Measurements from ENCODE around the gene TMEM150B.

TMEM150B gene

DNA sequence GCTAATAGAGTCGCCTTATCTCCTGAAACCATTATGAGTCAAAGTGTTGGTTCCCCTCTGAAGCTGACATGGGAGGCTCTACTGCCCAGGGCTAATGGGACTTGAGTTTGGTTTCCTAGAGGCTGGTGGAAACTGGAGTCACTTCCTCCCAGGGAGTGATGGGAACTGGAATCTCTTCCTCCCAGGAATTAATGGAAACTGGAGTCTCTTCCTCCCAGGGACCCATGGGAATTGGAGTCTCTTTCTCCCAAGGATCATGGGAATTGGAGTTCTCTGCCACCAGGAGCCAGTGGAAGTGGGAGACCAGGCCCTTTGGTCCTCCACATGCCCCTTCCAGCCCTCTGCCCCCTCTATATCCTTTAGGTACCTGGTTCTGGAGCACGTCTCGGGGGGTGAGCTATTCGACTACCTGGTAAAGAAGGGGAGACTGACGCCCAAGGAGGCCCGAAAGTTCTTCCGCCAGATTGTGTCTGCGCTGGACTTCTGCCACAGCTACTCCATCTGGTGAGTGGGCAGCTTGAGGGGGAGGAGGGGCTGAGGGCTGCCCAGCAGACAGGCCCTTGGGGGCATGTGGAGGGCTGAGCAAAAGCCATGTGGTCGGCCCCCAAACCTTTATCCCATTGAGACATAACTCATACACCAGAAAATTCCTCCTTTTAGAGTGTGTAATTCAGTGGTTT, 35.9 kb downstream of the TMEM150B start:
- H3K23ac ChIP-seq (ENCODE audit: low read length in 2 of 2), result no peak overlapping the region
- H2BK5ac ChIP-seq (ENCODE audit: low read depth, low read length, poor library complexity, severe bottlenecking), result no peak overlapping the region
- no peaks in the 10 kb centered on the region for H3K27me3 ChIP-seq (ENCODE audit: control insufficient read depth in 1 of 2, insufficient read depth in 1 of 2, low read length in 2 of 2)
- no peak overlapping the region for H3K9ac ChIP-seq (ENCODE audit: low read length)
- H3K14ac ChIP-seq (ENCODE audit: low read length in 2 of 2), result no peak overlapping the region
- H2AFZ ChIP-seq (ENCODE audit: low read depth, low read length), result no peak overlapping the region
- peaks cover 15% of the 10 kb centered on the region for H3K4me1 ChIP-seq (ENCODE audit: control insufficient read depth, insufficient read depth, low read depth, low read length)
- H3K36me3 ChIP-seq (ENCODE audit: control insufficient read depth in 1 of 2, insufficient read depth in 2 of 2, low read depth in 1 of 2, low read length in 2 of 2), result peaks cover 0 to 33% of the 10 kb centered on the region in 2 experiments
- H3K4me2 ChIP-seq (ENCODE audit: low read length, poor library complexity, severe bottlenecking), result no peak overlapping the region
- H2BK12ac ChIP-seq (ENCODE audit: low read length in 2 of 2), result no peak overlapping the region
- WGBS, result 98% methylated on average over 7 of the region's 9 CpGs
- no peak overlapping the region for H3K4me3 ChIP-seq (ENCODE audit: insufficient read depth in 1 of 2, low read depth in 1 of 2, low read length in 2 of 2)
- no peak overlapping the region for H3K4ac ChIP-seq (ENCODE audit: low read depth in 1 of 2, low read length in 2 of 2)
- H2BK15ac ChIP-seq (ENCODE audit: low read depth, poor library complexity, severe bottlenecking), result no peak overlapping the region
- H3K79me1 ChIP-seq (replicated peaks; ENCODE audit: low read length, poor library complexity, severe bottlenecking), result peaks cover 11% of the 10 kb centered on the region
- H2BK120ac ChIP-seq (ENCODE audit: low read depth, low read length), result no peak overlapping the region
- no peak for DNase-seq
- no peak overlapping the region for H3K18ac ChIP-seq (ENCODE audit: low read depth in 1 of 2, low read length in 2 of 2)
- H4K91ac ChIP-seq (ENCODE audit: low read length), result no peak overlapping the region
- H4K8ac ChIP-seq (ENCODE audit: low read length), result no peak overlapping the region
- H3K27ac ChIP-seq (ENCODE audit: low read length, poor library complexity, severe bottlenecking), result no peak overlapping the region
- H2AK5ac ChIP-seq (ENCODE audit: low read length, severe bottlenecking), result no peak overlapping the region
- H3K9me3 ChIP-seq (ENCODE audit: control insufficient read depth, low read length), result no peaks in the 10 kb centered on the region

GRCh38 chr19:55287361-55288079, 37.6 kb downstream of the TMEM150B start:
- no peak overlapping the region for H2AK5ac ChIP-seq (ENCODE audit: low read length, severe bottlenecking)
- H3K23ac ChIP-seq (ENCODE audit: low read length in 2 of 2), result peak overlapping the region in 1 of 2 experiments; percentile 63
- H3K9me3 ChIP-seq (ENCODE audit: control insufficient read depth, low read length), result no peaks in the 10 kb centered on the region
- H3K27me3 ChIP-seq (ENCODE audit: control insufficient read depth in 1 of 2, insufficient read depth in 1 of 2, low read length in 2 of 2), result peaks cover 0 to 5% of the 10 kb centered on the region in 2 experiments
- no peak overlapping the region for H4K91ac ChIP-seq (ENCODE audit: low read length)
- no peak overlapping the region for H3K4ac ChIP-seq (ENCODE audit: low read depth in 1 of 2, low read length in 2 of 2)
- WGBS, result 94% methylated on average over 21 of the region's 21 CpGs
- H2BK12ac ChIP-seq (ENCODE audit: low read length in 2 of 2), result no peak overlapping the region
- H3K18ac ChIP-seq (ENCODE audit: low read depth in 1 of 2, low read length in 2 of 2), result no peak overlapping the region
- peaks cover 0 to 24% of the 10 kb centered on the region in 2 experiments for H3K36me3 ChIP-seq (ENCODE audit: control insufficient read depth in 1 of 2, insufficient read depth in 2 of 2, low read depth in 1 of 2, low read length in 2 of 2)
- no peak overlapping the region for H3K27ac ChIP-seq (ENCODE audit: low read length, poor library complexity, severe bottlenecking)
- H2BK120ac ChIP-seq (ENCODE audit: low read depth, low read length), result no peak overlapping the region
- H2AFZ ChIP-seq (ENCODE audit: low read depth, low read length), result no peak overlapping the region
- H3K14ac ChIP-seq (ENCODE audit: low read length in 2 of 2), result no peak overlapping the region
- no peak overlapping the region for H3K4me2 ChIP-seq (ENCODE audit: low read length, poor library complexity, severe bottlenecking)
- no peak overlapping the region for H3K9ac ChIP-seq (ENCODE audit: low read length)
- peaks cover 15% of the 10 kb centered on the region for H3K4me1 ChIP-seq (ENCODE audit: control insufficient read depth, insufficient read depth, low read depth, low read length)
- no peak overlapping the region for H2BK5ac ChIP-seq (ENCODE audit: low read depth, low read length, poor library complexity, severe bottlenecking)
- H4K8ac ChIP-seq (ENCODE audit: low read length), result no peak overlapping the region
- H3K79me1 ChIP-seq (replicated peaks; ENCODE audit: low read length, poor library complexity, severe bottlenecking), result peaks cover 9% of the 10 kb centered on the region
- no peak overlapping the region for H2BK15ac ChIP-seq (ENCODE audit: low read depth, poor library complexity, severe bottlenecking)
- DNase-seq, result no peak
- no peak overlapping the region for H3K4me3 ChIP-seq (ENCODE audit: insufficient read depth in 1 of 2, low read depth in 1 of 2, low read length in 2 of 2)

GRCh38 chr19:55285229-55285890, 39.8 kb downstream of the TMEM150B start:
- Histone ChIP-seq H2BK15ac (ENCODE audit: low read depth, poor library complexity, severe bottlenecking) (no peak overlapping the region), H3K4me1 (ENCODE audit: control insufficient read depth, insufficient read depth, low read depth, low read length) (peaks cover 20% of the 10 kb centered on the region), H3K18ac (ENCODE audit: low read depth in 1 of 2, low read length in 2 of 2) (no peak overlapping the region), H3K27ac (ENCODE audit: low read length, poor library complexity, severe bottlenecking) (no peak overlapping the region), H3K4me3 (ENCODE audit: insufficient read depth in 1 of 2, low read depth in 1 of 2, low read length in 2 of 2) (peak overlapping the region in 1 of 2 experiments; percentile 63), H3K23ac (ENCODE audit: low read length in 2 of 2) (no peak overlapping the region), H3K4ac (ENCODE audit: low read depth in 1 of 2, low read length in 2 of 2) (no peak overlapping the region), H3K27me3 (ENCODE audit: control insufficient read depth in 1 of 2, insufficient read depth in 1 of 2, low read length in 2 of 2) (peaks cover 0 to 5% of the 10 kb centered on the region in 2 experiments), H3K9ac (ENCODE audit: low read length) (peak overlapping the region; percentile 48), H2AFZ (ENCODE audit: low read depth, low read length) (no peak overlapping the region), H2BK5ac (ENCODE audit: low read depth, low read length, poor library complexity, severe bottlenecking) (no peak overlapping the region), H2BK120ac (ENCODE audit: low read depth, low read length) (no peak overlapping the region), H3K9me3 (ENCODE audit: control insufficient read depth, low read length) (no peaks in the 10 kb centered on the region), H4K8ac (ENCODE audit: low read length) (no peak overlapping the region), H4K91ac (ENCODE audit: low read length) (no peak overlapping the region), H2BK12ac (ENCODE audit: low read length in 2 of 2) (peak overlapping the region in 1 of 2 experiments; percentile 29), H3K14ac (ENCODE audit: low read length in 2 of 2) (peak overlapping the region in 1 of 2 experiments; percentile 6), H2AK5ac (ENCODE audit: low read length, severe bottlenecking) (no peak overlapping the region), H3K36me3 (ENCODE audit: control insufficient read depth in 1 of 2, insufficient read depth in 2 of 2, low read depth in 1 of 2, low read length in 2 of 2) (peaks cover 0 to 22% of the 10 kb centered on the region in 2 experiments), H3K79me1 (replicated peaks; ENCODE audit: low read length, poor library complexity, severe bottlenecking) (peaks cover 9% of the 10 kb centered on the region), H3K4me2 (ENCODE audit: low read length, poor library complexity, severe bottlenecking) (peak overlapping the region; percentile 1)
- WGBS, result 64% methylated on average over 14 of the region's 18 CpGs
- no peak for DNase-seq
